ENCODE results near the gene EYA4.

DNA sequence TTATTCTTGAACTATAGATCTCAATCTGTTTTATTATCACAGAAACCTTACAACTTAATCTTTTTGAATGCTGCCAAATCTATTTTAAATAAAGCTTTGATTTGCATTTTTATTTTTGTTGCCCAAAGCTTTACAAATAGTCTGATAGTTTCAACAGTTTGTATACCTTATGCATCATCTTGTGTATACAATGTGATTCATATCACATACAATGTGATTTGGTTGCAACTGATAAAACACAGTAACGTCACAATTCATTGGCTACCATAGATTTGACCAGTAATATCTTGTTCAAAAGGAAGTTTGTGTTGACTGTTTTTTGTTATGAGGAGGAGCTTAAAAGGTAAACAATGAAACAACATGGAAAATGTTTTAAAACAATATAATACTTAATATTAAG is 110.9 kb downstream of the EYA4 start:
- TF ChIP-seq CTCF (IDR thresholded peaks at IDR 0.05; ENCODE audit: low read length) (no peak), EZH2 (IDR thresholded peaks at IDR 0.05; ENCODE audit: borderline replicate concordance, low read length) (no peak)
